GM19455 (cell line): Measurements from ENCODE around the gene SPATA32.

ENCODE experiments used
- ATAC-seq: cut with Tn5 transposase; IDR thresholded peaks from one replicate; pipeline ENCODE4 v1.9.1; 2021; ENCODE audit not compliant: unreplicated experiment

The SPATA32 gene

GRCh38 chr17:45218895-45219661 lies 42.8 kb downstream of the SPATA32 start:
- no peak for ATAC-seq
